H1 (cell line): ENCODE results near the gene SNX13. TPM values are rescaled to one million over a fixed set of nuclear protein-coding genes. Genes with fewer than 3 reads are reported as not detected.

Source experiments
- ASH2L ChIP-seq: fragments of 200-600, 300-600 bp; sonication (generic); IDR thresholded peaks from one replicate; pipeline ENCODE4 v1.7.1; 2017; ENCODE audit warnings: low read length
- CHD1 ChIP-seq: IDR thresholded peaks from 2 replicates; pipeline ENCODE4 v1.6.1; 2012; ENCODE audit warnings: low read depth, low read length, improper control_type of control experiment
- EGR1 ChIP-seq: IDR thresholded peaks from 2 replicates; pipeline ENCODE4 v1.6.1; 2011; ENCODE audit warnings: low read depth, low read length, borderline replicate concordance
- EP300 ChIP-seq, 2 experiments: IDR thresholded peaks; 1 replicate in 1 of 2; 2 replicates in 1 of 2; pipeline ENCODE4 v1.6.1; 2011 to 2012; ENCODE audit warnings: low read depth in 2 of 2, low read length in 2 of 2, mild to moderate bottlenecking in 2 of 2, borderline replicate concordance in 1 of 2, inconsistent platforms in 1 of 2, moderate library complexity in 1 of 2
- HDAC6 ChIP-seq: IDR thresholded peaks from one replicate; pipeline ENCODE4 v1.7.1; 2012; ENCODE audit warnings: low read depth, mild to moderate bottlenecking, inconsistent platforms, low read length, moderate library complexity
- JUN ChIP-seq: IDR thresholded peaks from 2 replicates; pipeline ENCODE4 v1.6.1; 2011; ENCODE audit warnings: low read depth, mild to moderate bottlenecking, improper control_type of control experiment, low read length
- NRF1 ChIP-seq: IDR thresholded peaks from 2 replicates; pipeline ENCODE4 v1.6.1; 2011; ENCODE audit warnings: mild to moderate bottlenecking, low read depth, low read length, improper control_type of control experiment
- polyA plus RNA-seq, 7 experiments: library from polyadenylated mRNA; depleted of rRNA in 3 of 7; stranded (reverse) in 5 of 7; unstranded in 2 of 7; fragments of >200 nt in 5 of 7; fragments of 200-250 nt in 2 of 7; gene quantifications; 1 replicate in 5 of 7; 2 replicates in 1 of 7; 4 replicates in 1 of 7; pipeline versions ENCODE4 v1.2.1 to v1.2.3, GENCODE V29; 2011 to 2013; ENCODE audit warnings: missing spikeins in 2 of 7, mixed read lengths in 2 of 7
- total RNA-seq: library from RNA; stranded (reverse); fragmentation: NEBNext Ultra II Directional; extraction: Animal tissue kit (Norgen Biotek cat#: 25700); gene quantifications from 2 replicates; pipeline ENCODE4 v1.2.1, GENCODE V29; 2021
- TF ChIP-seq, protein P1 (sequence below): fragments of 300-600 bp; sonication (generic); IDR thresholded peaks from 2 replicates; pipeline ENCODE4 v1.7.1; 2012; ENCODE audit warnings: low read length, moderate library complexity, mild to moderate bottlenecking, inconsistent platforms; ENCODE audit not compliant: insufficient replicate concordance

SNX13 gene
- total and polyA plus RNA-seq, 2 of the 8 experiments (the other 6 are each of a cell fraction or from before 2014, with no cell fraction given), result 5.5 to 27.4 TPM

DNA sequence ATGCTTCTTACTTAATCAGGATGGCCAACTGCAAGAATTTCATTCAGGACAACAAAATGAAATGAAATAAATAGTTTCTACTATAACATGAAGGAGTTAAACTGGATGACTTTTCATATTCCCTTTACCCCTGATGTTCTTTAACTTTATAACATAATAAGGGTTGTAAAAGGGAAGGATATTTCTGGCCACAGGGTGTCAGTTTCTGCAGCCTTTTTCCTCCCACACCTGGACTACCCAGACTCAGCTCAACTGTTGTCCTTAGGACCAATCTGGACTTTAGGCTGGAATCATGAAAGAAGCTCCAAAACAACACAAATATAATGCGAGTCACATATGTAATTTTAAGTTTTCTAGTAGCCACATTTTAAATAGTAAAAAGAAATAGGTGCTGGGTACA lies 44.0 kb upstream of the SNX13 start (continued):
- TF ChIP-seq, protein P1, sequence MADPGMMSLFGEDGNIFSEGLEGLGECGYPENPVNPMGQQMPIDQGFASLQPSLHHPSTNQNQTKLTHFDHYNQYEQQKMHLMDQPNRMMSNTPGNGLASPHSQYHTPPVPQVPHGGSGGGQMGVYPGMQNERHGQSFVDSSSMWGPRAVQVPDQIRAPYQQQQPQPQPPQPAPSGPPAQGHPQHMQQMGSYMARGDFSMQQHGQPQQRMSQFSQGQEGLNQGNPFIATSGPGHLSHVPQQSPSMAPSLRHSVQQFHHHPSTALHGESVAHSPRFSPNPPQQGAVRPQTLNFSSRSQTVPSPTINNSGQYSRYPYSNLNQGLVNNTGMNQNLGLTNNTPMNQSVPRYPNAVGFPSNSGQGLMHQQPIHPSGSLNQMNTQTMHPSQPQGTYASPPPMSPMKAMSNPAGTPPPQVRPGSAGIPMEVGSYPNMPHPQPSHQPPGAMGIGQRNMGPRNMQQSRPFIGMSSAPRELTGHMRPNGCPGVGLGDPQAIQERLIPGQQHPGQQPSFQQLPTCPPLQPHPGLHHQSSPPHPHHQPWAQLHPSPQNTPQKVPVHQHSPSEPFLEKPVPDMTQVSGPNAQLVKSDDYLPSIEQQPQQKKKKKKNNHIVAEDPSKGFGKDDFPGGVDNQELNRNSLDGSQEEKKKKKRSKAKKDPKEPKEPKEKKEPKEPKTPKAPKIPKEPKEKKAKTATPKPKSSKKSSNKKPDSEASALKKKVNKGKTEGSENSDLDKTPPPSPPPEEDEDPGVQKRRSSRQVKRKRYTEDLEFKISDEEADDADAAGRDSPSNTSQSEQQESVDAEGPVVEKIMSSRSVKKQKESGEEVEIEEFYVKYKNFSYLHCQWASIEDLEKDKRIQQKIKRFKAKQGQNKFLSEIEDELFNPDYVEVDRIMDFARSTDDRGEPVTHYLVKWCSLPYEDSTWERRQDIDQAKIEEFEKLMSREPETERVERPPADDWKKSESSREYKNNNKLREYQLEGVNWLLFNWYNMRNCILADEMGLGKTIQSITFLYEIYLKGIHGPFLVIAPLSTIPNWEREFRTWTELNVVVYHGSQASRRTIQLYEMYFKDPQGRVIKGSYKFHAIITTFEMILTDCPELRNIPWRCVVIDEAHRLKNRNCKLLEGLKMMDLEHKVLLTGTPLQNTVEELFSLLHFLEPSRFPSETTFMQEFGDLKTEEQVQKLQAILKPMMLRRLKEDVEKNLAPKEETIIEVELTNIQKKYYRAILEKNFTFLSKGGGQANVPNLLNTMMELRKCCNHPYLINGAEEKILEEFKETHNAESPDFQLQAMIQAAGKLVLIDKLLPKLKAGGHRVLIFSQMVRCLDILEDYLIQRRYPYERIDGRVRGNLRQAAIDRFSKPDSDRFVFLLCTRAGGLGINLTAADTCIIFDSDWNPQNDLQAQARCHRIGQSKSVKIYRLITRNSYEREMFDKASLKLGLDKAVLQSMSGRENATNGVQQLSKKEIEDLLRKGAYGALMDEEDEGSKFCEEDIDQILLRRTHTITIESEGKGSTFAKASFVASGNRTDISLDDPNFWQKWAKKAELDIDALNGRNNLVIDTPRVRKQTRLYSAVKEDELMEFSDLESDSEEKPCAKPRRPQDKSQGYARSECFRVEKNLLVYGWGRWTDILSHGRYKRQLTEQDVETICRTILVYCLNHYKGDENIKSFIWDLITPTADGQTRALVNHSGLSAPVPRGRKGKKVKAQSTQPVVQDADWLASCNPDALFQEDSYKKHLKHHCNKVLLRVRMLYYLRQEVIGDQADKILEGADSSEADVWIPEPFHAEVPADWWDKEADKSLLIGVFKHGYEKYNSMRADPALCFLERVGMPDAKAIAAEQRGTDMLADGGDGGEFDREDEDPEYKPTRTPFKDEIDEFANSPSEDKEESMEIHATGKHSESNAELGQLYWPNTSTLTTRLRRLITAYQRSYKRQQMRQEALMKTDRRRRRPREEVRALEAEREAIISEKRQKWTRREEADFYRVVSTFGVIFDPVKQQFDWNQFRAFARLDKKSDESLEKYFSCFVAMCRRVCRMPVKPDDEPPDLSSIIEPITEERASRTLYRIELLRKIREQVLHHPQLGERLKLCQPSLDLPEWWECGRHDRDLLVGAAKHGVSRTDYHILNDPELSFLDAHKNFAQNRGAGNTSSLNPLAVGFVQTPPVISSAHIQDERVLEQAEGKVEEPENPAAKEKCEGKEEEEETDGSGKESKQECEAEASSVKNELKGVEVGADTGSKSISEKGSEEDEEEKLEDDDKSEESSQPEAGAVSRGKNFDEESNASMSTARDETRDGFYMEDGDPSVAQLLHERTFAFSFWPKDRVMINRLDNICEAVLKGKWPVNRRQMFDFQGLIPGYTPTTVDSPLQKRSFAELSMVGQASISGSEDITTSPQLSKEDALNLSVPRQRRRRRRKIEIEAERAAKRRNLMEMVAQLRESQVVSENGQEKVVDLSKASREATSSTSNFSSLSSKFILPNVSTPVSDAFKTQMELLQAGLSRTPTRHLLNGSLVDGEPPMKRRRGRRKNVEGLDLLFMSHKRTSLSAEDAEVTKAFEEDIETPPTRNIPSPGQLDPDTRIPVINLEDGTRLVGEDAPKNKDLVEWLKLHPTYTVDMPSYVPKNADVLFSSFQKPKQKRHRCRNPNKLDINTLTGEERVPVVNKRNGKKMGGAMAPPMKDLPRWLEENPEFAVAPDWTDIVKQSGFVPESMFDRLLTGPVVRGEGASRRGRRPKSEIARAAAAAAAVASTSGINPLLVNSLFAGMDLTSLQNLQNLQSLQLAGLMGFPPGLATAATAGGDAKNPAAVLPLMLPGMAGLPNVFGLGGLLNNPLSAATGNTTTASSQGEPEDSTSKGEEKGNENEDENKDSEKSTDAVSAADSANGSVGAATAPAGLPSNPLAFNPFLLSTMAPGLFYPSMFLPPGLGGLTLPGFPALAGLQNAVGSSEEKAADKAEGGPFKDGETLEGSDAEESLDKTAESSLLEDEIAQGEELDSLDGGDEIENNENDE, result no peak
- TF ChIP-seq JUN, result no peak
- TF ChIP-seq EGR1, result no peak
- TF ChIP-seq EP300 (IDR thresholded peaks at IDR 0.05; ENCODE audit: borderline replicate concordance in 1 of 2, low read depth in 2 of 2, low read length in 2 of 2), result no peak
- TF ChIP-seq CHD1, result no peak
- TF ChIP-seq HDAC6, result no peak
- TF ChIP-seq NRF1, result no peak
- no peak for TF ChIP-seq ASH2L
